Adipose tissue (tissue), 3 donors: ENCODE results near the gene CD3D. TPM values are rescaled to one million over a fixed set of nuclear protein-coding genes. Genes with fewer than 3 reads are reported as not detected.
"Not testable (repeated sequence)": the region's sequence is repeated elsewhere in the genome, so short reads cannot be mapped to it uniquely, and the experiment has no call there.

Experiments
- H3K27ac ChIP-seq: one replicate; pipeline ENCODE4 v1.5.1; 2013; ENCODE audit warnings: low read depth, low read length
- WGBS, 3 donors: extraction: QIAGEN DNeasy Blood & Tissue Kit; methylation state at CpG; one replicate each; pipeline ENCODE4 v1.1.7; 2013; 5-methylcytosine and 5-hydroxymethylcytosine counted together
- polyA plus RNA-seq, 3 donors: library from polyadenylated mRNA; stranded (reverse); fragments of 200-250 nt; gene quantifications; one replicate each; pipeline ENCODE4 v1.2.3, GENCODE V29; 2013
- donor health status: healthy with polysubstance abuse.
- donor health status: Bipolar disorder and iron deficiency.
- donor health status: healthy.

The CD3D gene
- polyA plus RNA-seq, 3 donors, result 1.2 to 4.3 (median 2.0) TPM

DNA sequence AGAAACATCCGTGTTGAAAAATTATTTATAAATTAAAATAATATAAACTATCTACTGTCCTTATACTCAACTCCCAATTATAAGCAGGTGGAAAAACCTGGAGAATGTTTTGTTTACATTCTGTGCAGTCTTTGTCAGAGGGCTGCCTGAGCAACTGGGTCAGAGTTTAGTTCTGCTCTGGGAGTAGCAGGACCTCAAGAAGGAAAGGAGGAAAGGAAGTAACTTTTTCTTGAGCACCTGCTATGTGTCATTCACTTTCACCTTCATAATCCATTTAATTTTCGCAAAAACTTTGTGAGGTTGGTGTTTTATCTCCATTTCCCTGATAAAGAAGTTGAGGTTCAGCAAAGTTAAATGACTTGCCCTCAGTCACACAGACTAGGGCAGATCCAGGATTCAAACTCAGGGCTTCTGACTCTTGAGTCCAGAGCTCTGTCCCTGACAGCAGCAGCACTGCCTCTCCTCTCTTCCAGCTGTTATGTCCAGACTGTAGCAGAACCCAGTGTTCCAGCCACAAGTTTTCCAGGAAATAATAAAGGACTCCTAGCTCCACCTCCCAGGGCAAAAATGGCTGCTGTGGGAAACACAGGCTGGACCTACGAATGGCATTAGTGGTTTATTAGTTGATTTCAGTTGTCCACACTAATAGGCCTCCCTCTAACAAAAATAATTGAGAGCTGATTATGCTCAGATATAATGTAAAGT lies 31.6 kb downstream of the CD3D start:
- WGBS, 3 donors, result 62 to 77% (median 74%) methylated on average over 3 of the region's 3 CpGs
- no peak overlapping the region for H3K27ac ChIP-seq

DNA sequence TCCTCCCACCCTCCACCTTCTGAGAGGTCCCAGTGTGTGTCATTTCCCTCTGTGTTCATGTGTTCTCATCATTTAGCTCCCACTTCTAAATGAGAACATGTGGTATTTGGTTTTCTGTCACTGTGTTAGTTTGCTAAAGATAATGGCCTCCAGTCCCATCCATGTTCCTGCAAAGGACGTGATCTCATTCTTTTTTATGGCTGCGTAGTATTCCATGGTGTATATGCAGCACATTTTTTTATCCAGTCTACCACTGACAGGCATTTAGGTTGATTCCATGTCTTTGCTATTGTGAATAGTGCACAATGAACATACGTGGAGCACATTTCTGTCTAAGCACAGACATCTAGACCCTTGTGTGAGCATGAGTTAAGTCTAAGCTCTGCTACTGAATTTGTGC lies 32.2 kb downstream of the CD3D start:
- 91% methylated on average over 3 of the region's 3 CpGs for WGBS, 3 donors
- H3K27ac ChIP-seq, result no peak overlapping the region

GRCh38 chr11:118308995-118309528 lies 33.4 kb downstream of the CD3D start:
- H3K27ac ChIP-seq, result not testable (repeated sequence)
- WGBS, 3 donors, result 82 to 89% (median 89%) methylated on average over 5 of the region's 5 CpGs

DNA sequence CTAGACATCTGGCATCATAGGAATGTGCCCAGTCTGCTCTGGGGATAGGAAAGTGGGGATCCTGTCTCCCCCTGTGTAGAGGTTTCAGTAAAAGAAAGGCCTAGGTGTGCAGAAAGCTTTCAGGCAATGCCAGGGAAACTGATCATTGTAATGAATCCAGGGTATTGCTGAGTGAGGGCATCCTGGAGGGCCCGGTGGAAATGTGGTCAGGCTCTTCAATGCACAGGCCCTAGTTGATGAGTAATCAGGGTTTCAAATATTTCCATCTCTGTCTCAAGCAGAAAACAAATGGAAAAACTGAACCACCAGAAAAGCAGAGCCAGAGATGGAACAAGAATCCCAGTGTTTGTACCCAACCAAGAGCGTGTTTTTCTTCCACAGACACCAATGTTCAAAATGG lies 35.9 kb downstream of the CD3D start:
- no peak overlapping the region for H3K27ac ChIP-seq
- 81 to 87% (median 81%) methylated on average over 2 of the region's 2 CpGs for WGBS, 3 donors

DNA sequence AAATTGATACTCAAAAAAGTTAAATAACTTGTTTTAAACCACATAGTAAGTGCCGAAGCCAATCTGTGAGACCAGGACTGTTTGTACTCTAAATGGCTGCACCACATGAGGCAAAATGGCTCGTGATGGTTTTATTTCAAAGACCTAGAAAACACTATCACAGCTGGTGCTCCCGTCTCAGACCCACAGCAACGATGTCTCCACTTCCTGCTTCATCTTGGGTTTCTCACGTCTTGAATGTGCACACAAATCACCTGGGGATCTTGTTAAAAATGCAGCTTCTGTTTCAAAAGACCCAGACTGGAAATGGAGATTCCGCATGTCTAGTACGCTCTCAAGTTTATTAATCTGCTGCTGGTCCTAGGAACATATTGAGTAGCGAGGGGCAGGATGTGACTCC lies 36.8 kb downstream of the CD3D start:
- WGBS, 3 donors, result 59 to 78% (median 62%) methylated on average over 8 of the region's 8 CpGs
- no peak overlapping the region for H3K27ac ChIP-seq

GRCh38 chr11:118304568-118305248 lies 37.8 kb downstream of the CD3D start, which contains the start of gene CD3E:
TSS of gene CD3E (plus strand) at chr11:118304730. CDS start at chr11:118304953, 223 bp downstream.
- no peak within 1 kb of the TSS for H3K27ac ChIP-seq

DNA sequence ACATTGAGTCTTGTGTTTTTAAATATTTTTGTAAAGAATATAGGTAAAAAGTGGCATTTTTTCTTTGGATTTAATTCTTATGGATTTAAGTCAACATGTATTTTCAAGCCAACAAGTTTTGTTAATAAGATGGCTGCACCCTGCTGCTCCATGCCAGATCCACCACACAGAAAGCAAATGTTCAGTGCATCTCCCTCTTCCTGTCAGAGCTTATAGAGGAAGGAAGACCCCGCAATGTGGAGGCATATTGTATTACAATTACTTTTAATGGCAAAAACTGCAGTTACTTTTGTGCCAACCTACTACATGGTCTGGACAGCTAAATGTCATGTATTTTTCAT lies 38.3 kb downstream of the CD3D start:
- no peak overlapping the region for H3K27ac ChIP-seq
- WGBS, 3 donors, result 44 to 70% (median 52%) methylated on average over 1 of the region's 1 CpG

More at GRCh38 chr11:118304568-118305248, 37.8 kb downstream of the CD3D start, which contains the start of gene CD3E:
- 75 to 76% (median 75%) methylated on average over 8 of the region's 8 CpGs for WGBS, 3 donors

DNA sequence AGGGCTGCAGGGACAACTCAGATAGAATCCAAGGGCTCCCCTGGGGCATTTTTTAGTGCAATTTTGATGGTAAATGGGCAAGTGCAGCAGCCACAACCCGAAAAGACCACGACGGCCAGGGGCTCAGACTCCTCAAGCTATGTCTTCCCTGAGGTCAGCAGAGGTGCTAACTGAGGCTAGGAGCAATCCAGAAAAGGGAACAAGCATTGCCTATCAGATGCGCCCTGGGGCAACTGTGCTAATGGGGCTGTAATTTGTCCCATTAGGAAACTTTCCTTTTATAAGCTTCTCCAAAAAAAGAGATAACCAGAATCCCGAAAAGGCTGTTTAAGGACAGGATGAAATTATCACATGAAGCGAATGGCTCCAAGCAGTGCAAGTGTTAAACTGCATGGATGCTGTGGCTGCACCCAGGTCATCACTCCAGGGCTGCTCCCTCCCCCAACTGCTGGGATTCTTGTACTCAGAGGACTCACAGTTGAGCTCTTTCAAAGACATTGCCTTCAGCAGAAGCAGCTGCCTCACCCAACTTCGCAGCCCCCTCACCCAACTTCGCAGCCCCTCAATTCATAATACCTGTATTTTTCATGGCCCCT lies 40.8 kb downstream of the CD3D start:
- H3K27ac ChIP-seq, result no peak overlapping the region
- 69 to 75% (median 71%) methylated on average over 8 of the region's 8 CpGs for WGBS, 3 donors

DNA sequence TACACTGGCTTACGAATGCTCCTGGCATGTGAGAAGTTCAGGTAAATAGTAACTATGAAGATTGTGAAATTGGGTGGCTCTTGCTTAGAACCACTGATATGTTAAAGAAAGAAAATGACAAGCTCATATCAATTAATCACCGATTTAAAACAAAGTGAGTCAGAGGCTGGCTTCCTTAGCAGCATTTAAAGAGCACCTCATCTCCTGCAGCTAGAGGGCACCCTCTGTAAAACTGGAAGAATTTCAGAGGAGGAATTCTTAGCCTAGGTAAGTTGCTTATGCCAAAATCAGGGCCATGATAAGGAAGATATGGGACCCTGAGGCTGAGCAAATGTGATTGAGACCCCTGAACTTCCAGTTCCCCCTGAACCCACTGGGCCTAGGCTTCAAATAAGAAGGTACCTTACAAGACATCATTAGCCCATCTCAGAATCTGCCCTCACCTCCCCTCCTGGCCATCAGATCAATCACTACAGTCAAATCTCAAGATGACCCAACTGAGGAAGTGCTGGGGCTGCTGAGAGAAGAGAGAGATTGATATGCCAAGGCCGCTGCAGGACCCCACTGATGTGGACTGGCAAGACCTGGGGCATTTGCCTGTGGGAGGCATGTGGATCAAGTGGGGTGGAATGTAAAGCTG lies 46.6 kb downstream of the CD3D start:
- WGBS, 3 donors, result 42 to 57% (median 52%) methylated on average over 3 of the region's 3 CpGs
- no peak overlapping the region for H3K27ac ChIP-seq

- no peak overlapping the region for H3K27ac ChIP-seq
- WGBS, 3 donors, result 55 to 77% (median 72%) methylated on average over 5 of the region's 5 CpGs
Measured at GRCh38 chr11:118295199-118295598, 47.3 kb downstream of the CD3D start.

GRCh38 chr11:118294053-118294452 lies 48.5 kb downstream of the CD3D start:
- 88 to 94% (median 92%) methylated on average over 2 of the region's 2 CpGs for whole genome bisulfite sequencing, 3 donors
- H3K27ac ChIP-seq, result no peak overlapping the region

DNA sequence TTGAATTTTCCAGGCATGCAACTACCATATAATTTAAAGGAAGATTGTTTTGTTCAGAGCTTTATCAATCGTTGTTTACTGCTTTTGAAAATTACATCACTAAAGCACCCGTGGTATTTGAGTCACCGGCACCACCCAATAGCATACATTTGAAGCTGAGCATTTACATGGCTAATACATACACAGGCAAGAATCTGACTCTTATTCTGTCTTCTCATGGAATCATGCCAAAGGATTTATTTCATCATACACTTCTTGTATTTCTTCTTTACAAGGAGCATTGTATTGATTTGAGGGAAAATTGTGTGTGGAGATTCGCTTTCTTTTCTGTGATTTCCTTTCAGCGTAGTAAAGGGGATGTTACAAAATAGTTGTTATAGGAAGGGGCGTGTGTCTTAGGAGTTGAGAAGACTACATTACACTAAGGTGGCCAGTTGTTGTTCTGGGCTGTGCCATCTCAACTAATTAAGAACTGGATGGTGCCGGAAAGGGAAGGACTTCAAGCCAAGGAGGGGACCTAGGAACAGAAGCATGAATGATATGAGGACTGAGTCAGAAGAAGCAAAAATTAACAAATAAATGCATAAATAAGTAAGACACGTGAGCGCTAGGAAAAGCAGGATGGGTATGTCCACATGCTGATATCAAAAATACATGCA lies 50.9 kb downstream of the CD3D start:
- WGBS, 3 donors, result 58 to 72% (median 58%) methylated on average over 9 of the region's 9 CpGs
- H3K27ac ChIP-seq, result no peak overlapping the region

- no peak overlapping the region for H3K27ac ChIP-seq
- 11 to 14% (median 12%) methylated on average over 9 of the region's 9 CpGs for WGBS, 3 donors
Measured at GRCh38 chr11:118290923-118291322, 51.6 kb downstream of the CD3D start.

- H3K27ac ChIP-seq, result no peak overlapping the region
Measured at GRCh38 chr11:118289401-118289800, 53.1 kb downstream of the CD3D start.

Other genes with a start within 250 kb of the CD3D start
- gene SCN4B, start 189.9 kb downstream of the CD3D start, polyA plus RNA-seq, result 1 to 10 TPM; 1.0 to 4.0 (median 3.5) TPM
- under 1 TPM; 0.06 to 0.45 (median 0.07) TPM for gene SCN2B, start 166.1 kb downstream of the CD3D start, polyA plus RNA-seq
- gene JAML, start 117.7 kb downstream of the CD3D start, polyA plus RNA-seq, result 10 to 100 TPM in 1 of 3 donors, 1 to 10 TPM in 1, under 1 TPM in 1; 0.87 to 14.6 (median 9.2) TPM
- gene MPZL3, start 90.3 kb downstream of the CD3D start, polyA plus RNA-seq, result 1 to 10 TPM; 1.2 to 3.2 (median 1.8) TPM
- 10 to 100 TPM in 2 of 3 donors, 1 to 10 TPM in 1; 6.9 to 23.1 (median 12.3) TPM for gene MPZL2, start 78.4 kb downstream of the CD3D start, polyA plus RNA-seq
- 1 to 10 TPM; 1.9 to 4.3 (median 2.9) TPM for gene CD3E, start 38.0 kb downstream of the CD3D start, polyA plus RNA-seq
- under 1 TPM in 2 of 3 donors, not detected in 1; 0.25 to 0.79 TPM for gene CD3G, start 1.6 kb upstream of the CD3D start, polyA plus RNA-seq
- gene UBE4A, start 16.9 kb upstream of the CD3D start, polyA plus RNA-seq, result 10 to 100 TPM in 2 of 3 donors, 1 to 10 TPM in 1; 7.9 to 14.7 (median 11.4) TPM
- gene ATP5MG, start 58.9 kb upstream of the CD3D start, polyA plus RNA-seq, result 100 to 1,000 TPM in 2 of 3 donors, 10 to 100 TPM in 1; 63.1 to 232 (median 188) TPM
- 10 to 100 TPM in 1 of 3 donors, 1 to 10 TPM in 2; 7.9 to 14.4 (median 8.1) TPM for gene KMT2A, start 93.8 kb upstream of the CD3D start, polyA plus RNA-seq
- gene TTC36, start 184.8 kb upstream of the CD3D start, polyA plus RNA-seq, result 10 to 100 TPM in 1 of 3 donors, 1 to 10 TPM in 2; 1.0 to 12.6 (median 2.8) TPM
- gene TMEM25, start 188.5 kb upstream of the CD3D start, polyA plus RNA-seq, result 10 to 100 TPM in 1 of 3 donors, 1 to 10 TPM in 2; 5.5 to 13.4 (median 6.4) TPM
- 10 to 100 TPM; 12.4 to 22.5 (median 15.1) TPM for gene IFT46, start 223.2 kb upstream of the CD3D start, polyA plus RNA-seq
- gene ARCN1, start 229.7 kb upstream of the CD3D start, polyA plus RNA-seq, result 10 to 100 TPM; 73.5 to 82.1 (median 73.9) TPM